Renal pelvis (tissue), 12 donors: ENCODE data around the gene CD72. TPM values are rescaled to one million over a fixed set of nuclear protein-coding genes. Genes with fewer than 3 reads are reported as not detected.

ENCODE experiments used
- DNase-seq: peaks from one replicate; pipeline ENCODE4 v3.0.0-alpha.2; 2013
- long read RNA-seq, 16 experiments: transcript quantifications; one replicate each; lab custom pipeline, GENCODE V29; 2026
- polyA plus RNA-seq, 3 donors: library from polyadenylated mRNA; unstranded; fragments of 120-200 nt; gene quantifications; one replicate each; pipeline ENCODE4 v1.2.1, GENCODE V29; 2013; ENCODE audit not compliant: insufficient read length in 3 of 3

The CD72 gene, protein sequence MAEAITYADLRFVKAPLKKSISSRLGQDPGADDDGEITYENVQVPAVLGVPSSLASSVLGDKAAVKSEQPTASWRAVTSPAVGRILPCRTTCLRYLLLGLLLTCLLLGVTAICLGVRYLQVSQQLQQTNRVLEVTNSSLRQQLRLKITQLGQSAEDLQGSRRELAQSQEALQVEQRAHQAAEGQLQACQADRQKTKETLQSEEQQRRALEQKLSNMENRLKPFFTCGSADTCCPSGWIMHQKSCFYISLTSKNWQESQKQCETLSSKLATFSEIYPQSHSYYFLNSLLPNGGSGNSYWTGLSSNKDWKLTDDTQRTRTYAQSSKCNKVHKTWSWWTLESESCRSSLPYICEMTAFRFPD
- 1 to 10 TPM; 2.8 to 4.5 (median 4.1) TPM for polyA plus RNA-seq
- long read RNA-seq, donor 1 = 0 reads
- long read RNA-seq, donor 2 = 0 reads
- long read RNA-seq, donor 3 = 0 reads
- long read RNA-seq, donor 4 = 0 reads
- long read RNA-seq, donor 5, partial matches to known transcripts = 13 of 20 reads
- long read RNA-seq, donor 5, other reads (novel, unspliced or antisense) = 7 of 20 reads
- long read RNA-seq, donor 6 = 0 reads
- long read RNA-seq, donor 7 = 0 reads
- long read RNA-seq, donor 8 = 0 reads
- long read RNA-seq, donor 9, partial matches to known transcripts = 33 of 46 reads
- long read RNA-seq, donor 9, other reads (novel, unspliced or antisense) = 12 of 46 reads
- long read RNA-seq, donor 10 = 0 reads
- long read RNA-seq, donor 11 = 0 reads
- long read RNA-seq, donor 12 = 0 reads
- long read RNA-seq, donor 13 = 0 reads
- long read RNA-seq, donor 14 = 0 reads
- long read RNA-seq, donor 15 = 0 reads
- long read RNA-seq, donor 16 = 0 reads

DNA sequence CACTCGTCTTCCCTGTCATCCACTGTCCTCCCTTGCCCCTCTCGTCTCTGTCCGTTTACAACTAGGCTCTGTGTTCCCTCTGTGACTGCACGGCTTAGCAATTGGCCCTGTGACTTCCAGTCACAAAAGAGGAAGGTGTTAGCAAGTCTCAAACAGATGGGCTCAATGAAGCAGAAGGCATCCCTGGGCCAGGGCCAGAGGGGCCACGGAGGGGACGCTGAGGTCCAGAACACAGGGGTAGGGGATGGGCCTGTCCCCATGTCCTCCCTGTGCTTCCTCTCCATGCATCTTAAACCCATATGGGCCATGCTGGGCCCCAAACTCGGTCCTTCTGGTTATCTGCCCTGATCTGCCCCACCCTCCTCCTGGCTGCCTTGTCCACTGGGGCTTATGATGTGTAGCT, at the start of gene CD72:
TSS of gene CD72 (minus strand) at position 89 of the 403 bp plus-strand sequence. CDS start 110 bp downstream, outside the sequence.
- DNase-seq = no peak

DNA sequence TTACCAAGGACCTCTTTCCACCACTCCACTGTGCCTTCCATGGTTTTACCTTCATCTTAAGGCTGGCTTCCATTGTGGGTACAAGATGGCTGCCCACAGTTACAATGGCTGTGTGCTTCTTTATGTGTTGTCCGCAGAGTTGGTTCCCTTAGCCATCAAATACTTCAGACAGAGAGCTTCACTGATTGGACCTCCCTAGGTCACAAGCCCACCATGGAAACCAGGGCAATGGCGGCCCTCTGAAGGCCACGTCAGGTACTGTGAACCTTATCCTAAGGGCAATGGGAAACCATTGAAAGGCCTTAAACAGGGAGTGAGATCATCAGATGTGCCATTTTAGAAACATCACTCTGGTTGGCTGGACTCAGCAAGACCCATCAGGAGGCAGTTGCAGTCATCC, 49.7 kb upstream of the CD72 start:
- DNase-seq = no peak

- DNase-seq = no peak
Measured at GRCh38 chr9:35666549-35666948, 48.3 kb upstream of the CD72 start.

DNA sequence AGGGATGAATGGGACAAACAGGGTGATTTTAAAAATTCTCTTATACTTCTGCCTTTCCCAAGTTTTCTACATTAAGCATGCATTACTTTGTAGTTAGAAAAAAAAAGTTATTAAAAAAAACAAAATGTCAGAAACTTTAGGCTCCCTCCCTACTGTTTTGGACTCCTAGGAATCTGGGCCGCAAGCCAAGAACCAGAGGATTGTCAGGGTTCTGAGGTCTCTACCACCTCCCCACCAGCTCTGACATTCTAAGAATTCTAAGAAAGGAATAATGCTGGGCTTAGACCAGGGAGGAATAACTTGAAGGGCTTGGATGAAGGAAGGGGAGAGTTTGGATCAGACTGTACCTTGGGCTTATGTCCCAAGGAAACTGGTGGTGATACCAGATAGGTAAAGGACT, 47.8 kb upstream of the CD72 start:
- no peak for DNase-seq

DNA sequence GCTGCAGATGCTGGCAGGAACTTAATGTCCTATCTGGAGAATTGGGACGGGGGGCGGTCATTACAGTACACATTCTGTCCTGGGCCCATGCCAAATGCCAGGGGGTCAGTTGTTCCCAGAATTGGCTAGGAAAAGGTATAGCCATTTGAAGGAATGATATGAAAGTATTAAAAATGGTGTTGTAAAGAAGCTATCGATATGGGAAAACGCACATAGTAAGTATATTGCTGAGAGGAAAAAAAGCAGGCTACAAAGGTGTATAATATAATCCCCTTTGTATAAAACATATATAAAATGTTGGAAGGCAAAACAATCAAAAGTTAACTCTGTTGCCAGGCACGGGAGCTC, 47.2 kb upstream of the CD72 start:
- DNase-seq = no peak

GRCh38 chr9:35664531-35665470, 46.6 kb upstream of the CD72 start, which contains the start of gene ARHGEF39:
ARHGEF39 (minus strand) TSS chr9:35665195; CDS start chr9:35665169, 26 bp downstream.
- DNase-seq = peak; percentile 84

DNA sequence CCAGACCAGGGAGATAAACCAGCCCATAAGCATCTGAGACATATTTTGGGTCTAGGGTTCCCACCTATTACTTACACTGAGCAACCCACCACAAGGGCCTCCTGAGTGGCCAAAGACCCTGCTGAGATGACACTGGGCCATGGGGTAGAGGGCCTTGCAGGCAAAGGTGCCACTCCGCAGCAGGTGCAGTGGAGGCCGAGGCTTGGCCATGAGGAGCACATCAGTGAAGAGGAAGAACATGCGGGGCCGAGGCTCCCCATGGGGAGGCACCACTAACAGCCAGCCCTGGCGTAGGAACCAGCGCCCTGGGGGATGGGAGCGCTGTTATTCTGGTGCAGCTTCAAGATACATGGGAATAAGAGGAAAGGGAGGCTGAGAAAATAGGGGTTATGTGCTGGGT, 44.2 kb upstream of the CD72 start:
- no peak for DNase-seq

DNA sequence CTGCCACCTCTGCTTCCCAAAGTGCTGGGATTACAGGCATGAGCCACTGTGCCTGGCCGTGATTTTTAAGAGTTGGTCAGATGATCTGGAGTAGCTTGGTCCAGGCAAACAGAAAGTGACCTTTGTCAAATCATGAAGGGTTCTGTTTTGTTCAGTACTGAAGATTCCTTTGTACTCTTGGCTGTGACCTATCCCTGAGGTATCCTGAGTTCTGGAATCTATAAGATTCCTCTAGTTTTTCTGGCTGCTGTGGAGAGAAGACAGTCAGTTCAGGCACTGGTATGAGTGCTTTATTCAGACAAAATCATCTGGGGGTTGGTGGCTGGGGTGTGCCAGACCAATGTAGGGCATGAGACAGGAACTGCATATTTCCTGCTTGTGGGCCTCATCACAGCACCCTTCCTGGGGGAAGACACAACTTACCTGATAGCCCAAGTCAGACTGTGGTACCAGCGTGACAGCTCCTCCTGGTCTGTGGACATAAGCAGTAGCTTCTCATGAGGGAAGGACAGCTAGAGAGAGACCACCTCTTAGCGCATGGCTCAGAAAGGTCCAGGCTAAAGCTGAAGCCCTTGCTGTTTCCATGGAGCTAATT, 43.6 kb upstream of the CD72 start:
- no peak for DNase-seq

DNA sequence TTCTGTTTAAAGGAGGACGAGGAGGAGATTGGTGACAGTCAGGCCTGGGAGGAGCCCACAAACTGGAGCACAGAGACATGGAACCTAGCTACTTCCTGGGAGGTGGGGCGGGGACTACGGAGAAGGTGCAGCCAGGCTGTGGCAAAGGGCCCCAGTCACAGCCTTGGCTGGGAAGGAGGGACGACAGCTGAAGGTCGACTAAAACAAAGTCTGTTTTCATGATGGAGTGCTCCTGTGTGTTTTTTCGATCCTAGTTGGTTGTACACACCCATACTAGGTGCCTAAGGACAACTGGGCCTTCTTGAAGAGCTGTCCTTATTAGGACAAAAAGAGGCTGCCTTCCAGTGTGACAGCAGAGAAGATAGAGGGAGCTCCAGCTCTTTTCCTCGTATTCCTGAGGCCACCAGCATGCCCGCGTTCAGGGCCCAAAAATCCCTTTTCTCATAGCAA, 42.8 kb upstream of the CD72 start:
- no peak for DNase-seq

GRCh38 chr9:35659340-35659739, 41.1 kb upstream of the CD72 start:
- no peak for DNase-seq

DNA sequence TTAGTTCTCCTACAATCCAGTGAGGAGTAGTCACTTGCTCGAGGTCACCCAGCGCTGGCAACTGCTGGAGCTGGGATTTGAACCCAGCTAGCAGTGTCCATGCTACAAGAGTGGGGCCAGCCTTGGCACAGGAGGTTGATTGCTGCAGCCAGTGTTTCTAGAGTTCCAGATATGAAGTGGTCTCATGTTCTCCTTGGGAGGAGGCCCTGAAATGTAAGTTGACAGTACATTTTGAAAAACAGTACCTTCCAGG, 40.7 kb upstream of the CD72 start:
- no peak for DNase-seq

GRCh38 chr9:35658137-35658967, 40.1 kb upstream of the CD72 start, which contains the start of gene CCDC107:
CCDC107 (plus strand) TSS chr9:35658292; CDS start chr9:35658380, 88 bp downstream.
- DNase-seq = peak; percentile 83

DNA sequence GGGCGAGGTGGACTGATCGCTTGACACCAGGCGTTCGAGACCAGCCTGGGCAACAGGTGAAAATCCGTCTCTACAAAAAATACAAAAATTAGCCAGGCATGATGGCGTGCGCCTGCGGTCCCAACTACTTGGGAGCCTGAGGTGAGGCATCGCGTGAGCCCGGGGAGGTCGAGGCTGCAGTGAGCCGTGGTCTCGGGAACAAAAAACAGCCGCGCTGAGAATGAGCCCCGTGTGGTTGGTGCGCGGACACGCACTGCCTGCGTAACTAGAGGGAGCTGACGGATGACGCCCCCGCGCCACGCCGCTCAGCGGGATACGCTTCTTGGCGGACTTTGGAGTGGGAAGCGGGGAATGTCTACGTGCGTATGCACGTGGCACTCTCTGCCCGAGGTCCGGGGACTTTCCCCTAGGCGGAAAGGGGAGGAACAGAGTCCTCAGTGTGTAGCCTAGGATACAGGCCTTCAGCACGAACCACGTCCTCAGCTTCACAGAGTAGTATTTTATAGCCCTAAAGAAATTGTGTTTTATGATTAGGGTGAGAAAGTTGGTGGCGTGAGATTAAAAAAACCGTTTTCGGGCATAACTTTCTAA, 39.4 kb upstream of the CD72 start, which contains the start of gene RMRP:
TSS of gene RMRP (minus strand) at position 474 of the 591 bp plus-strand sequence.
- peak; percentile 98 for DNase-seq

GRCh38 chr9:35656831-35657545, 38.8 kb upstream of the CD72 start:
- DNase-seq = no peak

- no peak for DNase-seq
Measured at GRCh38 chr9:35656348-35656747, 38.1 kb upstream of the CD72 start.

DNA sequence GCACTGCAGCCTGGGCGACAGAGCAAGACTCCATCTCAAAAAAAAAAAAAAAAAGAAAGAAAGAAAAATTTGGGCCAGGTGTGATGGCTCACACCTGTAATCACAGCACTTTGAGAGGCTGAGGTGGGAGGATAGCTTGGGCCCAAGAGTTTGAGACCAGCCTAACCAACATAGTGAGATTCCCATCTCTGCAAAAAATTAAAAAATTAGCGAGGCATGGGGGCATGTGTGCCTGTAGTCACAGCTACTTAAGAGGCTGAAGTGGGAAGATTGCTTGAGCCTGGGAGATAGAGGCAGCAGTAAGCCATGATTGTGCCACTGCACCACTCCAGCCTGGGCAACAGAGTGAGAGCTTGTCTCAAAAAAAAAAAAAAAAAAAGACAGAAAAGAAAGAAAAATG, 35.4 kb upstream of the CD72 start:
- DNase-seq = no peak

DNA sequence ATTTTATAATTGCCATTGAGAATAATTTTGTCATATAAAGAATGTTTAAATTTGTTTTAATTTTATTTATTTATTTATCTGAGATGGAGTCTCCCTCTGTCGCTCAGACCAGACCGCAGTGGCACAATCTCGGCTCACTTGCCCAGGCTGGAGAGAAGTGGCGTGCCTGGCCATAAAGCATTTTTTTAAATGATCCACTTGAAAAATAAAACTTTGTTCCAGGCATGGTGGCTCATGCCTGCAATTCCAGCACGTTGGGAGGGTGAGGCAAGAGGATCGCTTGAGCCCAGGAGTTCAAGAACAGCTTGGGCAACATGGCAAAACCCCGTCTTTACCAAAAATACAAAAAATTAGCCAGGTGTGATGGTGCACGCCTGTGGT, 34.6 kb upstream of the CD72 start:
- no peak for DNase-seq

GRCh38 chr9:35651956-35652828, 34.0 kb upstream of the CD72 start:
- DNase-seq = no peak
